RPMI8226 (cell line): ENCODE data around the gene FBXO5.
A peak's percentile ranks its signal among the peaks of the same experiment; 100 is the strongest.
"Not testable (repeated sequence)": the region's sequence is repeated elsewhere in the genome, so short reads cannot be mapped to it uniquely, and the experiment has no call there.

ENCODE experiments used
- DNase-seq: peaks from one replicate; pipeline ENCODE4 v3.0.0-alpha.2; 2015

The FBXO5 gene, protein sequence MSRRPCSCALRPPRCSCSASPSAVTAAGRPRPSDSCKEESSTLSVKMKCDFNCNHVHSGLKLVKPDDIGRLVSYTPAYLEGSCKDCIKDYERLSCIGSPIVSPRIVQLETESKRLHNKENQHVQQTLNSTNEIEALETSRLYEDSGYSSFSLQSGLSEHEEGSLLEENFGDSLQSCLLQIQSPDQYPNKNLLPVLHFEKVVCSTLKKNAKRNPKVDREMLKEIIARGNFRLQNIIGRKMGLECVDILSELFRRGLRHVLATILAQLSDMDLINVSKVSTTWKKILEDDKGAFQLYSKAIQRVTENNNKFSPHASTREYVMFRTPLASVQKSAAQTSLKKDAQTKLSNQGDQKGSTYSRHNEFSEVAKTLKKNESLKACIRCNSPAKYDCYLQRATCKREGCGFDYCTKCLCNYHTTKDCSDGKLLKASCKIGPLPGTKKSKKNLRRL

DNA sequence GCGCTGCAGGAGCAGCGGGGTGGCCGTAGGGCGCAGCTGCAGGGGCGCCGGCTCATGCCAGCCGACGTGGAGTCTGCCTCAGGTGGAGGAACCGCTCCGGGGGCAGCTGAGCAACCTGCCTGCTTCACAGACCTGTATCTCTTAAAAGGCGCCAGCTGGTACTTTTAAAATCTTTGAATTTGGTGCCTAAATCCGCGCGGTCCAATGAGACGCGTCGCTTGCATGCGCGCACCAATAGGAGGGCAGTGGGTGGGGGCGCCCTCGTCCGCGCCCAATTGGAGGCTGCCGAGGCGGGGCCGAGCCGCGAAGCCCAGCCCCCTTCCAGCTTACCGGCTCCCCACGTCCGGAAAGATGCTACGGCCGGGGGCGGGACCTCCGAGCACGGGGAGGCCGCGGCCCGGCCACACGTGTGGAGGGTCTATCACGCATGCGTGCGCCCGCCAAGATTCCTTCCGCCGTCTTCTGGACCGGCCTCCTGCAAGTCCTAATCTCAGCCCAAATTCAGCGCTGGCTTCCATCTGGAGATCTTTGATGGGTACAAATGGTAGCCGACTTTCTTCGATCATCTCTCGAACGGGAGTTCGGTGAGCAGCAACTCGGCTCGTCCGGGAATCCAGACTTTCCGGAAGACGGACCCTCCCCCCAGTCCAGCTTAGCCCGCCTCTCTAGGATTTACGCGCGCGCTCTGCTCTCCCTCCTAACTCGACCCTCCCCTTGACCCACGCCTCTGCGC, at the start of gene FBXO5:
Gene FBXO5, minus strand, starts transcription at position 138 of the 733 bp plus-strand sequence. Its CDS starts 82 bp downstream, at position 56.
- peak; percentile 98 for DNase-seq

DNA sequence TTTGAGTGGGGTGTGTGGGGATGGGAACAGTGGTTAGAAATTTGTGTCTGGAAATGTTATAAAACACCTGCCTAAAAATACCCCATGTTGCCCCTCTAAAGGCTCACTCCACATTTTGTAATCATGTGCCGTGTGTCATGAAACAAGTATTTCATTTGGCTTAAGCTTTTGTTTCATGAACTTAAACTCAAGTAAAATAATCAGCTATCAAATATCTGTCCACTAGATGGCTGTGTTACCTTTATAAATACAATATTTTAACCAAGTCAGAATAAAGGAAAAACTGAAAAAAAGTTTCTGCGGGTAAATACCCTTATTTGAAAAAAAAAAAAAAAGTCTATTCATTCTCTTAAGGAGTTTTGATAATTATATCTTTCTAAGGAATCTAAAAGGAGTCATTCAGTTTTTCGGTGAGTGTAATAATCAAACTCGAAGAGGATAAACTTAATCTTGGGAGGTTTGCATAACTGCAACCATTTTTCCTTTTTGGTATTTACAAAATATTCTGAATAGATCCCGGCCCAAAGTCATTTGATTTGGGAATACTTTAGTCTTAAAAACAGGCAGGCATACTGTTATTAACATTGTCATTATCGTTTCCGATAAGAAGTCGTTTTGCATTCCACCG, 49.5 kb upstream of the FBXO5 start:
- peak; percentile 9 for DNase-seq

DNA sequence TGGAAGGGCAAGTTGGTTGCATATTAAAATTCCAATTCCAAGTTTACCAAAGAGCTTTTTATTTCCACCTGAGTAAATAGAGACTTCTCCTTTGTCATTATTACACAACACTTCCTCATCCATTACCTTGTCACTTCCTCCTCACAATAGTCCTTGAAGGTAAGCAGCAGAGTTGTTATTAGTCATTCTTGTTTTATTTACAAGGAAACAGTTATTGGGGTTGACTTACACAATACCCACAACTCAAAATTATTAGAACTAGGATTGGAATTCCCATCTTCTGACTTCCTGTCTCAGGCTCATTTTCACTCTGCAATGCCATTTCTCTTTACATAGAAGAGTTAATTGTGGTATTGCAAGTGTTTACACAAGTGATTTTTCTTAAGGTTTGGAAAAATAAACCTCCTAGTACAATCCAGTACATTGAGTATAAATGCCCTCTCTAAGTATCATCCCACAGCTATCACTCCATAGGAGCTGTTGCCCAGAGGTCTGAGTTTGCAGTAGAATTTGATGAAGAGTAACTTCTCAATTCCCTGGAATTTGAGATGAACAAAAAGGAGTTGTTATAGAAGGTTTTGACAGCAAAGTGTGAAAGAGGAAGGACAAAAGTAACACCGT, 48.6 kb upstream of the FBXO5 start:
- no peak for DNase-seq

DNA sequence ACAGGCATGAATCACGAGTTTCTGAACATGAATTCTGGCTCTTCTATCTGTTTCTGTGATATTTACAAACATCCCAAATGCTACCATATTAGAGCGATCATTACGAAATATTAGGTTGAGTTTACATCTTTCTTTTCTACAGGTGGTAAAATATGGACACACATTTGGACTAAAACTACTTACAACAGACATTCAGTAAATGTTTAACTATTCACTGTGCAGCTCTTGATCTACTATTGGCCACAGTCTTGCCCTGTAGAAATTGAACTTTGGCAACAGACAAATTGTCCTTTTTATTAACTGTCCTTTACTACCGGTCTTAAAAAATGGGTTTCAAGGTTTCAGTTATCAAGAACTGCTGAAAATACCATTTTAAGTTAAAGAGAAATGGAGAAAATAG, 46.1 kb upstream of the FBXO5 start:
- DNase-seq, result no peak

DNA sequence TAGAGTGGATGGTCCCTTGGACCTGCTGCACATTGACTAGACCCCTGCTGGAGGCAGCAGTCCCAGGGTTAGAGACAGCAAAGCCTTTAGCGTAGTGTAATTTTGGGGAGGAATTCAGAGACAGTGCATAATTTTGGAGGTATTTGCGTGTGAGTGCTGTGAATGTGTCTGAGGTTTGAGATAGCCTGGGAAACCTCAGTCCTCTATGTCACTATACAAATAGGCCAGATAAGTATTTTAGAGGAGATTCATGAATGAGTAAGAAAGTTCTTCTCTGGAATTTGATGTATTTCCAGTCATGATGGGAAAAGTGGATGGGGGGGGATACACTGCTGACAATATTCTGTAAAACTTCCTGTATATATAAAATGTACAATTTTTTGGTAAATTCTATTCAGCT, 45.4 kb upstream of the FBXO5 start:
- DNase-seq, result no peak

DNA sequence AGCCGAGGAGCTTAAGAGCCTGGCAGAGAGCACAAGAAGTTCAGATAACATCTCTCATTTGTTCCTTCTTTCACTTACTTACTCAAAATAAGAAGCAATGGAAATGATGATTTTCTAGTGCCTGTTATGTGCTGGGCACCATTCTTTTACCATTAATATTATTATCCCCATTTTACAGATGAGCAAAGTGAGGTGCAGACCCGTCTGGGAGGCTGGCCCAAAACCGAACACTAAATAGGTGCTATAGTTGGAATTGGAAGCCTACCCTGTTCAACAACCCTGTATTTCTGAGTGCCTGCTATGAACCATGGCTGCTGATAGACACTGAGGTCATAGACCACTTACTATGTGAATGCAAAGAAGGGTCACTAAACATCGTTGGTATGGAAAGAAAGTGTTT, 44.6 kb upstream of the FBXO5 start:
- DNase-seq, result no peak

DNA sequence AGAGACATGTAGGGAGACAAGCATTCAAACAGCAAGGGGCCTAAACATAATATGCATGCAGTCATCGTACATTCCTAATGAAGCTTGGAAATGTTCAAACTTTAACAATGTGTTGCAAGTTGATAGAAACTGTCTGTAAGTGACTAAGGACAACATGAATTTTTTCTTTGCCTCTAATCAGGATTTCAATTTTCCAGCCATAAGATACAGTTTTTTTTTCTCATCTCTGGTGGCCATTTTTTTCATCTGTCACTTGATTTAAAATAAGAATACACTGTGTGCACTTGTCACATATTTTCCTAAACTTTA, 41.8 kb upstream of the FBXO5 start:
- no peak for DNase-seq

DNA sequence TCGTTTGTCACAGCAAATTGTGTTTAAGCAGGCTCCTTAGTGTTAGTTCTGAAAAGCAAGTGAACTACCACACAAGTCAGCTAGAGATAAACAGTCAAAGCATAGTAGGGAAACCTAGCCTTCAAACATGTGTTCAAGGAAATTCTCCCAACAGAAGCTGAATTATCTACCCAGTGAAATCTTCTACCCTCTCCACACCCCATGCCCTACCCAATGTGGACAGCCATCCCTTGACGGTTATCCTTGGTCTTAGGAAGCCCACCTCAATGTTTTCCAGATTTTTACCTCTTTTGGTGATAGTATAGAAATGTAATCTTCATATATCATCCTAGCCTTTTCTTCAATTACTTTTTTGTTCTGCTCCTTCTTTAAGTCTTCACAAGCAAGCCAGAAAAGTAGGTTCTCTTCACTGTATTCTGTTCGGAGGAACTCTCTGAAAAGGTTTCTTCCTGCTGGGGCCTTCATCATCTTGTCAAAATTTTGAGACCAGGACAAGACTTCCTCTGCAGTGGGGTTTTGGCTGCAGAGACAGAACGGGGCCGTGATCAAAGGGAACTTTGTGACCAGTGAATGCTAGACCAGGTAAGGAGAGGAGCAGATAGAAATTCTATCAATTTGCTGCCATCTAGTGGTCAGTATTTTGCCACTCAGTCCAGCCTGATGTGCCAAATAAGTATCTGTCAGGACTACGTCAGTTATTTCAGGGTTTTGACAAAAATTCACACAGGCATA, 41.3 kb upstream of the FBXO5 start:
- DNase-seq, result peak; percentile 52

DNA sequence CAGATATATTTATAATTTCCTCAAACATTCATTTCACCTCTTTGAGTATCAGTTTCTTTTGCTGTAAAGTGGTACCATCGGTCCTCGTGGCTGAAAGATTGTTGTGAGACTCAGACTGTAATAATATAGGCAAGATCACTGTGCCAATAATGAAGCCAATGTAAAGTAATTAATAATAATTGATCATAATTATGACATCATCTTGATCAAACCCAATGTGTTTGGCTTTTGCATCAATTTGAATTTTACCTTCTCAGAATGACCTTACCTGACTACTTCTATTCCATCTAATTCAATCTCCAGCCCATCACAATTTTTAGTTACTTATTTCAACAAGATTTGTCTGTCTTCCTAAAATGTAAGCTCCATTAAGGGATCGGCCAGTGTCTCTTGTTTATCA, 35.5 kb upstream of the FBXO5 start:
- no peak for DNase-seq

DNA sequence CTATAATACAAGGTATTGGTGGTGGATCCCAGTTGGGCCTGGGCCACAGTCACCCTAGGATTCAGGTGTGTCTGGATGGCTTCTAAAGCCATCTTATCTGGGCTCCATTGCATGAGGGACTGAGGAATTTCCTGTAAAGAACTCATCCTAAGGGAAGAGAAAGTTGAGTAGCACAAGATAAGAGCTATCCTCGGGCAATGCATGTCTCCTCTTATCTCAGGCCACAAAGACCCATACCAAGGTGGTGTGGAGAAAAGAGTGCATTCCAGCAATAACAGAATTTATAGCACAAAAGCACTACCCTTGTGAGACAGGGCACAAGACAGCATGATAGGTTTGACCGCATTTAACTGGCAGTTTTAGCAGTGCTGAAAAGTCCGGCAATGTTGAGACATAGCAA, 34.0 kb upstream of the FBXO5 start:
- no peak for DNase-seq

DNA sequence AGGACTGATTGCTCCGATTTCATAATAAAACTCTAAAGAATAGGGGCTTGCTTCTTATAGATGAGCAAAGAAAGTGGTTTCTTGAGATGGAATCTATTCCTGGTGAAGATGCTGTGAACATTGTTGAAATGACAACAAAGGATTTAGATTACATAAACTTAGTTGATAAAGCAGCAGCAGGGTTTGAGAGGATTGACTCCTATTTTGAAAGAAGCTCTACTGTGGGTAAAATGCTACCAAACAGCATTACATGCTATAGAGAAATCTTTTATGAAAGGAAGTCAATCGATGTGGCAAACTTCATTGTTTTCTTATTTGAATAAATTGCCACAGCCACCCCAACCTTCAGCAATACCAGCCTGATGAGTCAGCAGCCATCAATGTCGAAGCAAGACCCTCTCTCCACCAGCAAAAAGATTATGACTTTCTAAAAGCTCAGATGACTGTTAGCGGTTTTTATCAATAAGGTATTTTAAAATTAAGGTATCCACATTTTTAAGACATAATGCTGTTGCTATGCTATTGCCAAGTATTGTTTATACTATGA, 32.3 kb upstream of the FBXO5 start:
- no peak for DNase-seq

DNA sequence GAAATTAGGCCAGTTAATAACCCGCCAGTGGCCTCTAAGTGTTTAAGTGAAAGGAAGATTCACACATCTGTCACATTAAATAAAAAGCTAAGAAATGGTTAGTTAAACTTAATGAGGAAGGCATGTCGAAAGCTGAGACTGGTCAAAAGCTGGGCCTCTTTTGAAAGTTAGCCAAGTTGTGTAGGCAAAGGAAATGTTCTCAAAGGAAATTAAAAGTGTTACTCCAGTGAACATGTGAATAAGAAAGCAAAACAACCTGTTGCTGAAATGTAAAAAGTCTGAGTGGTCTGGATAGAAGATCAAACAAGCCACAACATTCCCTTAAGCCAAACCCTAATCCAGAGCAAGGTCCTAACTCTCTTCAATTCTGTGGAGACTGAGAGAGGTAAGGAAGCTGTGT, 30.6 kb upstream of the FBXO5 start:
- DNase-seq, result no peak

DNA sequence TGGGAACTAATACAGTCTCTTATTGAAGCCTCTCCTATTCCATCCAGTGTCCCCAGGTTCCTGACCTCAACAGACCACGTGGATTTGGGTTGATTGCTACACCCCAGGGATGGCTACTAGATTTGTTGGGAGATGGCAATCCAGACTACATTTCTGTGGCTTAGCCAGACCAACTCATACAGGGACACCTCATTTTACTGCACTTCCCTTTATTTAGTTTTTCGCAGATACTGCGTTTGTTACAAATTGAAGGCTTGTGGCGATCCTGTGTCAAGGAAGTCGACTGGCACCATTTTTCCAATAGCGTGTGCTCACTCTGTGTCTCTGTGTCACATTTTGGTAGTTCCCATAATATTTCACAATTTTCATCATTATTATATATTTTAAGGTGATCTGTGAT, 30.0 kb upstream of the FBXO5 start:
- no peak for DNase-seq

DNA sequence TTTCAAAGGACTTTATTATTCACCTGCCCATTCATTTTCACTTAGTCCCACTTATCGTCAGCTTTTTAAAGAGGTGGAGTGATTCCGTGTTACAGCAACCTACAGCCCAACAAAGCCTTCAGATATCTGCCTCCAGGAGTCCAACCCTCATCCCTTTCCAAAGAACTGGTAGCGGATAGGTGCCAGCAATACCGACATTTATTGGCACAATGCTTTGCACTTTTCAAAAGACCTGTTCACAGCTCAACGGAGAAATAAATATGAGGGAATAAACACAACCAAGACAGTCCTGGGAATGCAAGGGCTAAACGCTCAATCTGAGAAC, 20.5 kb upstream of the FBXO5 start:
- no peak for DNase-seq

DNA sequence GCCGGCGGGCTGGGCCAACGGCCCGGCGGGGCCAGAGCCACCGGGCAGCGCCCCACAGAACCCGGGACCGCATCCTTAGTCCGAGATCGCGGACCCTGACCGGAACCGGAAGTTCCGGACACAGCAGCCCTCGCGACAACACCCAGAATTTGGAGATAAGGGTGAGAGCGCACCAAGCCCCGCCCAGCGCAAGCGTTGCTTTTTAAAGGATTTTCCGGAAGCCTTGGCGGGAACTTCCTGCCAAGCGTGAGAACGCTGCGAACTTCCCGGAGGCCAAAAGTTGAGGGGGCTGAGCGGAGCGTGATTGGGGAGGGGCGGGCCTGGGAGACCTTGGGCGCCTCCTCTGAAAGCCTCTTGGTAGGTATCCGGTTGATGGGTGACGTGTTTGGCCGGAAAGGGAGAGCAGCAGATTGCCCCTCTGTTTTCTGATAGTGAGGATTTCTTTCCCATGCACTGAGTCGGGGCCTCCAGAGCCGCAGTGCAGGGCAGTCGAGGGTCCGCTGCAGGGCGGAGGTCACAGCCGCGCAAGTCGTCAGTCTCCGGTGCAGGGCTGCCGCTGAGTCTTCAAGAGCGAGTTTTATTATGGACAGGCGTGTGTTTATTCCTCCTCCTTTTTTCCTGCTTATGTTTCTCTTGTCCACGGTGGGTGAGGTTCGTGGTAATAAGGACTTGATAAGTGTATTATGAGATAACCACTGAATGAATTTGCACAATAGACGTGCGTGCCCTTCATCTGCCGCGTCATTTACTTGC, 19.9 kb upstream of the FBXO5 start, which contains the start of gene MTRF1L:
Gene MTRF1L, minus strand, starts transcription at position 97 of the 753 bp plus-strand sequence. Its CDS starts 24 bp downstream, at position 73.
- DNase-seq, result peak; percentile 96

DNA sequence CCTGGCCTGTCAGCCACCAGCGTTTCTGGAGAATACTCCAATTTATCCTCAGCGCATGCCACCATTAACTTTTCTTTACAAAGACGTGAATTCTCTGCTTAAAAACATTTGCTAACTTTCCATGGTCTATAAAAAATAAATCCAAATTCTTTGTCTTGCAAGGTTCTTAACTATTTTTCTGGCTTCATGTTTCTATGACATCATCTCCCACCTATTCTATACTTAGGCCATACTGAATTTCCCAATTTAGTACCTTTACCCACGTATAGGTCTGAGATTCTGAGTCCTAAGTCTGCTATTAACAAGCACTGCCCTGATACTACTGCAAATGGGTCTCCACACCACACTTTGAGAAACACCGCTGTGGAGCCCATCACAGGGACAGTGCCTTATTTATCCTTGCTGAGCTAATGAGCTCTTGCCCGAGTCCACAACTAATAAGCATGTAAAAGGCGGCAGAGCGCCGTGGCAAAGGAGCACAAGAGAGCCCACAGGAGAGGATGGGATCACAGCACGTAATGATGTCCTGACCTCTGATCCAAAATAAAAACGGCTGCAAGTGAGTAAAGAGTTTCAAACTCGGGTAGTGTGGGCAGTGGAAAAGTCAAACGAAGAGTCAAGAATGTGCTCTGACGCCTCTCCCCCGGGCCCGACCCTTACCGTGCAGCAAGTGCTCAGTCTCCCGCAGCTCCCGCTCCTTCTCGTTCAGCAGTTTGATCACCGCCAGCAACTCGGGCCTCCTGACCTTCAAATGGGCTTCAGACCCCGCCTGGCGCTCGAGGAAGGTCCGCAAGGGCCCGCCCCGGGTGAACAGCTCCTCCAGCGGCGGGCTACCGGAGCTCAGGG, 19.1 kb upstream of the FBXO5 start:
- DNase-seq, result peak; percentile 11

DNA sequence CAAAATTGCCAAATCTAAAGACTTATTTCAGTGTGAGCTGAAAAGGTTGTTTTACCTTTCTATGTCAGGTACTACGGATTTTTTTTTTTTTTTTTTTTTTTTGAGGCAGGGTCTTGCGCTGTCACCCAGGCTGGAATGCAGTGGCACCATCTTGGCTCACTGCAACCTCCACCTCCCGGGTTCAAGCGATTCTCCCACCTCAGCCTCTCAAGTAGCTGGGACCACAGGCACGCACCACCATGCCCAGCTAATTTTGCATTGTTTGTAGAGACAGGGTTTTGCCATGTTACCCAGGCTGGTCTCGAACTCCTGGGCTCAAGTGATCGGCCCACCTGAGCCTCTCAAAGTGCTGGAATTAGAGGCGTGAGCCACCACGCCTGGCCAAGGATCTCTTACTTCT, 17.9 kb upstream of the FBXO5 start:
- DNase-seq, result not testable (repeated sequence)

DNA sequence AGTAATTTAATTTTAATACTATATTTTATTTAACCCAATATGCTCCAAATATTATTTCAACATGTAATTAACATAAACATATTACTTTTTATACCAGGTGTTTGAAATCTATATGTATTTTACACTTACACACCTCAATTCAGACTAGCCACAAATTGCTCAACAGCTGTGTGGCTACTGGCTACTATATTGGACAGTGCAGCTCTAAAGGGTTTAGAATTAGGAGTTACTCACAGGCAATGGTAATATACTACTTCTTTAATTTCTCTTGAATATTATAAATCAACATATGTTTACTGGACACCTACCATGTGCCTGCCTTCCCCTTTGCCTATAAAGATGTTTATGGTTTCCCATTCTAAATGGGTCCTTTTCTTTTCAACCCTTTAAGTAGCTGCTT, 17.4 kb upstream of the FBXO5 start:
- DNase-seq, result no peak

DNA sequence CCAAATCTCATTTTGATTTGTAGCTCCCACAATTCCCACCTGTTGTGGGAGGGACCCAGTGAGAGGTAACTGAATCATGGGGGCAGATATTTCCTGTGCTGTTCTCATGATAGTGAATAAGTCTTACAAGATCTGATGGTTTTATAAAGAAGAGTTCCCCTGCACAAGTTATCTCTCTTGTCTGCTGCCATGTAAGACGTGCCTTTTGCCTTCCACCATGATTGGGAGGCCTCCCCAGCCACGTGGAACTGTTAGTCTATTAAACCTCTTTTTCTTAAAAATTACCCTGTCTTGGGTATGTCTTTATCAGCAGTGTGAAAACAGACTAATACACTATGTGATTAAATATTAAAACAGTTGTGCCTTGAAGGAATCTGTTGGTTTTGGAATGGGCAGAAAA, 16.7 kb upstream of the FBXO5 start:
- DNase-seq, result not testable (repeated sequence)

DNA sequence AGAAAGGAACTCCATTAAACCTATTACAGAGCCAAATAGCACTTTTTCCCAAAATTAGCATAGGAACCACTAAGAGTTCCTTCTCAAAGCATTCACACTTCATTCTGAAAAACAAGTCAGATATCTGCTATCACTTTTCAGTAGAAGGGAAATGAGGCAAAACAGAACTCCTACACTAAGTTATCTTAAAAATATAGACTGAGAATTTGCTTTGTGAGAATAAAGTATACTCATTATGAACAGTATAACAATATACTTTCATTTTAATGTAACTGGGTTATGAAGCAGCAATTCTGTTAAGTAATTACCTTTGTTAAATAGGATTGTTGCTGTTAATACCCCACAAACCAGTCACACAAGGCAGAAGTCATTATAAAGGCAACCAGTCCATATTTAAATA, 11.0 kb upstream of the FBXO5 start:
- no peak for DNase-seq

DNA sequence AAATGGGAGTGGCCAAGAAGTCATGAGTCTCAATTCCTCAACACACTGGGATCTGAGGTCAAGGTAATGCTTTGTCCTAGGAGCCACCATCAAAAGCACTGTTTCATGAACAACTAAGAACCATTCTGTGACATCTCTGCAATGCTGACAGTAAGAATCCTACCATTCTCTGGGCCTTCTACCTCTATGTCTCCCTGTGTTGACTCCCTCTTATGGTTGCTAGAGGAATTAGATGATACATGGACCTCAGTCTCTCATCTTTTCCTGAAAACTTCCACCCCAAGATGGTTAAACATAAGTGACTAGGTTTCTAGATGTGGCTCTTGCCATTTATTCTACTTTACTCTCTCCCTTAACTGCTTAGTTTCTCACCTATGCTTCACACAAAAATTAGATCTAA, 10.6 kb upstream of the FBXO5 start:
- DNase-seq, result no peak
